HepG2 (cell line): ENCODE results near the gene SEMA3G. TPM values are rescaled to one million over a fixed set of nuclear protein-coding genes. Genes with fewer than 3 reads are reported as not detected.
A peak's percentile ranks its signal among the peaks of the same experiment; 100 is the strongest.

Experiments
- FOXK1 ChIP-seq: sonication (generic); formaldehyde crosslinking; IDR thresholded peaks from 2 replicates; pipeline ENCODE4 v1.4.0; 2020; ENCODE audit warnings: low read depth, missing genetic modification reagents, borderline replicate concordance
- GFI1 ChIP-seq: sonication (generic); formaldehyde crosslinking; IDR thresholded peaks from 2 replicates; pipeline ENCODE4 v1.5.0; 2020; ENCODE audit warnings: missing genetic modification reagents, mild to moderate bottlenecking, borderline replicate concordance
- KDM6A ChIP-seq: IDR thresholded peaks from 2 replicates; pipeline ENCODE4 v1.6.1; 2016; ENCODE audit warnings: low read depth
- KLF9 ChIP-seq: IDR thresholded peaks from 2 replicates; pipeline ENCODE4 v1.6.1; 2016; ENCODE audit warnings: low read depth
- NFKB2 ChIP-seq: sonication (generic); formaldehyde crosslinking; IDR thresholded peaks from 2 replicates; pipeline ENCODE4 v1.4.0; 2020; ENCODE audit warnings: missing genetic modification reagents, borderline replicate concordance
- NPAS2 ChIP-seq: sonication (generic); formaldehyde crosslinking; IDR thresholded peaks from 2 replicates; pipeline ENCODE4 v1.8.0; 2022; ENCODE audit warnings: mild to moderate bottlenecking, missing genetic modification reagents, borderline replicate concordance
- PLRG1 ChIP-seq: fragments of 450-650 bp; conservative IDR thresholded peaks from 2 replicates; pipeline ENCODE4 v1.6.1; 2016
- POLR2AphosphoS5 ChIP-seq: IDR thresholded peaks from 2 replicates; pipeline ENCODE4 v1.6.1; 2012; ENCODE audit warnings: low read depth, low read length
- PRPF4 ChIP-seq: fragments of 200-400 bp; formaldehyde crosslinking; IDR thresholded peaks from 2 replicates; pipeline ENCODE4 v1.6.1; 2016; ENCODE audit warnings: low read length, low read depth; ENCODE audit not compliant: poor library complexity, severe bottlenecking
- SRF ChIP-seq: IDR thresholded peaks from 2 replicates; pipeline ENCODE4 v1.6.1; 2011; ENCODE audit warnings: mild to moderate bottlenecking, low read depth, low read length, moderate library complexity
- TAF1 ChIP-seq: sonication (generic); formaldehyde crosslinking; IDR thresholded peaks from 2 replicates; pipeline ENCODE4 v1.4.0; 2020; ENCODE audit warnings: missing genetic modification reagents
- ZNF251 ChIP-seq: sonication (generic); formaldehyde crosslinking; IDR thresholded peaks from 2 replicates; pipeline ENCODE4 v1.9.0; 2021; ENCODE audit warnings: mild to moderate bottlenecking, missing genetic modification reagents
- ZNF331 ChIP-seq: sonication (generic); formaldehyde crosslinking; IDR thresholded peaks from 2 replicates; pipeline ENCODE4 v1.4.0; 2020; ENCODE audit warnings: missing genetic modification reagents
- ZNF354B ChIP-seq: sonication (generic); formaldehyde crosslinking; IDR thresholded peaks from 2 replicates; pipeline ENCODE4 v1.8.0; 2022; ENCODE audit warnings: mild to moderate bottlenecking, missing genetic modification reagents
- ZNF430 ChIP-seq: sonication (generic); formaldehyde crosslinking; IDR thresholded peaks from 2 replicates; pipeline ENCODE4 v1.9.0; 2021; ENCODE audit warnings: mild to moderate bottlenecking, missing genetic modification reagents
- ZNF615 ChIP-seq: sonication (generic); formaldehyde crosslinking; IDR thresholded peaks from 2 replicates; pipeline ENCODE4 v1.5.0; 2020; ENCODE audit warnings: mild to moderate bottlenecking, missing genetic modification reagents, borderline replicate concordance
- ZNF850 ChIP-seq: sonication (generic); formaldehyde crosslinking; conservative IDR thresholded peaks from 2 replicates; pipeline ENCODE4 v1.9.0; 2021; ENCODE audit warnings: mild to moderate bottlenecking, missing genetic modification reagents
- polyA plus RNA-seq, 8 experiments: library from polyadenylated mRNA; depleted of rRNA in 3 of 8; stranded (reverse) in 7 of 8; unstranded in 1 of 8; fragments of >200 nt; fragmentation: Illumina TruSeq in 4 of 8; extraction: Trizol in 4 of 8; gene quantifications; 2 replicates each; pipeline versions ENCODE4 v1.2.1 to v1.2.3, GENCODE V29; 2011 to 2016; ENCODE audit warnings: low read depth in 4 of 8, missing spikeins in 1 of 8, mixed read lengths in 1 of 8; ENCODE audit not compliant: insufficient read depth in 1 of 8
- total RNA-seq, 5 experiments: library from RNA; depleted of rRNA; stranded (reverse); fragments of >200 nt; fragmentation: Illumina TruSeq; extraction: Trizol; gene quantifications; 2 replicates each; pipeline ENCODE4 v1.2.3, GENCODE V29; 2016; ENCODE audit warnings: low read depth in 1 of 5
- TF ChIP-seq, protein P1 (sequence below): sonication (generic); formaldehyde crosslinking; IDR thresholded peaks from 2 replicates; pipeline ENCODE4 v1.5.0; 2020; ENCODE audit warnings: mild to moderate bottlenecking, missing genetic modification reagents, moderate library complexity
- TF ChIP-seq, protein P2 (sequence below), 2 experiments: sonication (generic) in 1 of 2; formaldehyde crosslinking in 1 of 2; IDR thresholded peaks; 2 replicates each; pipeline versions ENCODE4 v1.4.0 to v1.6.1; 2016 to 2020; ENCODE audit warnings: borderline replicate concordance in 1 of 2, low read depth in 1 of 2, mild to moderate bottlenecking in 1 of 2, missing genetic modification reagents in 1 of 2
- TF ChIP-seq, protein P3 (sequence below): fragments of 450-650 bp; IDR thresholded peaks from 2 replicates; pipeline ENCODE4 v1.6.1; 2016
- TF ChIP-seq, protein P4 (sequence below): IDR thresholded peaks from 2 replicates; pipeline ENCODE4 v1.6.1; 2016; ENCODE audit warnings: mild to moderate bottlenecking, missing biosample characterization, missing genetic modification reagents
- TF ChIP-seq, protein P5 (sequence below): sonication (generic); formaldehyde crosslinking; IDR thresholded peaks from 2 replicates; pipeline ENCODE4 v1.4.0; 2020; ENCODE audit warnings: mild to moderate bottlenecking, missing genetic modification reagents

The SEMA3G gene
- total and polyA plus RNA-seq, 2 of the 13 experiments (the other 11 are each of a cell fraction or from before 2014, with no cell fraction given): 6.1 to 8.3 TPM

DNA sequence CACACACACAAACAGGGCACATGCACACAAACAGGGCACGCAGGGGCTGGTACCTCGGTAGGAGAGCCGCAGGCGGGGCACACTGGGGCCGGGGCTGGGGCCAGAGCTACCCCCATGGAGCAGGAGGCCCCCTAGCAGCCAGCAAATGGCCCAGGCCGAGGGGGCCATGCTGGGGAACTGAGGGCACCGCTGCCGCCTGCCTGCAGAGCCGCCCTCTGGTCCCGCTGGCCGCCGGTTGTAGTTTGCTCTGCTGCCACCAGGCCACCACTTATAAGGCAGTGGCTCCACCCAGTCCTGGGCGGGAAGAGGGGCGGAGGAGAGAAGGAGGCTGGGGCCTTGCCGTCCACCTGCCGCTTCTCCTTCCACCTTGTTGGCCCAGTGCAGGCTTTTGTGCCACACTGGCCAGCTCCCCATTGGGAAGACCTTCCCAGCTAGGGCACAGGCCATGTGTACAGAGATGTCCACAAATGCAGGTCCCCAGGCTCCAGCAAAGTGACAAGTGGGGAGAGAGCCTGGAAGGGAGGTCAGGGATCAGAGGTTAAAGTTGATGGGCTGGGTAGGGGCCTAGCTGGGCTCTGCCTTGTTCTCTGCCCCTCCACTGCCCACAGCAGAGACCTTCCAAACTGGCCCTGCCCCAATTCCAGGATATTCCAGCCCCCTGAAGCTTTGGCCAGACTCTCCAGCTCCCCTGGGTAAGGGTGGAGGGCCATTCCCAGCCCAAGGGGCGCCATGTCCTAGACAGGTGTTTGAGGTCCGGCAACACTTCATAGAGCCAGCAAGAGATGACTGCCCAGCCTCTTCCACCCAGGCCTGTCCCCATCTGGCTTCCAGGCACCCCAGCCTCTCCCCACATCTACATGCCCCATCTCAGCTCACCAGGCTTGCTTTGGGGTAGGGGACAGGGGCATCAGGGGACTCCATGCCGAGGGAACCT is at the start of gene SEMA3G (continued):
- TF ChIP-seq ZNF251 (CRISPR knock-in tag) (no peak), FOXK1 (no peak), POLR2AphosphoS5 (peak; percentile 95), TAF1 (CRISPR knock-in tag) (peak; percentile 87), ZNF430 (peak; percentile 84; the same call in 1 of the 2 replicates), PRPF4 (no peak), KLF9 (CRISPR knock-in tag) (no peak), NPAS2 (CRISPR knock-in tag) (no peak), ZNF850 (CRISPR knock-in tag) (no peak), SRF (peak; percentile 84), GFI1 (CRISPR knock-in tag) (no peak; the same call in 1 of the 2 replicates), ZNF331 (CRISPR knock-in tag) (peak; percentile 70; the same call in 1 of the 2 replicates), PLRG1 (no peak), KDM6A (no peak), ZNF615 (CRISPR knock-in tag) (no peak), ZNF354B (CRISPR knock-in tag) (no peak), NFKB2 (no peak)
- TF ChIP-seq, protein P1, sequence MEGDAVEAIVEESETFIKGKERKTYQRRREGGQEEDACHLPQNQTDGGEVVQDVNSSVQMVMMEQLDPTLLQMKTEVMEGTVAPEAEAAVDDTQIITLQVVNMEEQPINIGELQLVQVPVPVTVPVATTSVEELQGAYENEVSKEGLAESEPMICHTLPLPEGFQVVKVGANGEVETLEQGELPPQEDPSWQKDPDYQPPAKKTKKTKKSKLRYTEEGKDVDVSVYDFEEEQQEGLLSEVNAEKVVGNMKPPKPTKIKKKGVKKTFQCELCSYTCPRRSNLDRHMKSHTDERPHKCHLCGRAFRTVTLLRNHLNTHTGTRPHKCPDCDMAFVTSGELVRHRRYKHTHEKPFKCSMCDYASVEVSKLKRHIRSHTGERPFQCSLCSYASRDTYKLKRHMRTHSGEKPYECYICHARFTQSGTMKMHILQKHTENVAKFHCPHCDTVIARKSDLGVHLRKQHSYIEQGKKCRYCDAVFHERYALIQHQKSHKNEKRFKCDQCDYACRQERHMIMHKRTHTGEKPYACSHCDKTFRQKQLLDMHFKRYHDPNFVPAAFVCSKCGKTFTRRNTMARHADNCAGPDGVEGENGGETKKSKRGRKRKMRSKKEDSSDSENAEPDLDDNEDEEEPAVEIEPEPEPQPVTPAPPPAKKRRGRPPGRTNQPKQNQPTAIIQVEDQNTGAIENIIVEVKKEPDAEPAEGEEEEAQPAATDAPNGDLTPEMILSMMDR: peak; percentile 68
- TF ChIP-seq, protein P2, sequence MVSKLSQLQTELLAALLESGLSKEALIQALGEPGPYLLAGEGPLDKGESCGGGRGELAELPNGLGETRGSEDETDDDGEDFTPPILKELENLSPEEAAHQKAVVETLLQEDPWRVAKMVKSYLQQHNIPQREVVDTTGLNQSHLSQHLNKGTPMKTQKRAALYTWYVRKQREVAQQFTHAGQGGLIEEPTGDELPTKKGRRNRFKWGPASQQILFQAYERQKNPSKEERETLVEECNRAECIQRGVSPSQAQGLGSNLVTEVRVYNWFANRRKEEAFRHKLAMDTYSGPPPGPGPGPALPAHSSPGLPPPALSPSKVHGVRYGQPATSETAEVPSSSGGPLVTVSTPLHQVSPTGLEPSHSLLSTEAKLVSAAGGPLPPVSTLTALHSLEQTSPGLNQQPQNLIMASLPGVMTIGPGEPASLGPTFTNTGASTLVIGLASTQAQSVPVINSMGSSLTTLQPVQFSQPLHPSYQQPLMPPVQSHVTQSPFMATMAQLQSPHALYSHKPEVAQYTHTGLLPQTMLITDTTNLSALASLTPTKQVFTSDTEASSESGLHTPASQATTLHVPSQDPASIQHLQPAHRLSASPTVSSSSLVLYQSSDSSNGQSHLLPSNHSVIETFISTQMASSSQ (IDR thresholded peaks at IDR 0.05; ENCODE audit: low read depth): no peak
- TF ChIP-seq, protein P2 (CRISPR knock-in tag; IDR thresholded peaks at IDR 0.05; ENCODE audit: borderline replicate concordance): no peak
- TF ChIP-seq, protein P3, sequence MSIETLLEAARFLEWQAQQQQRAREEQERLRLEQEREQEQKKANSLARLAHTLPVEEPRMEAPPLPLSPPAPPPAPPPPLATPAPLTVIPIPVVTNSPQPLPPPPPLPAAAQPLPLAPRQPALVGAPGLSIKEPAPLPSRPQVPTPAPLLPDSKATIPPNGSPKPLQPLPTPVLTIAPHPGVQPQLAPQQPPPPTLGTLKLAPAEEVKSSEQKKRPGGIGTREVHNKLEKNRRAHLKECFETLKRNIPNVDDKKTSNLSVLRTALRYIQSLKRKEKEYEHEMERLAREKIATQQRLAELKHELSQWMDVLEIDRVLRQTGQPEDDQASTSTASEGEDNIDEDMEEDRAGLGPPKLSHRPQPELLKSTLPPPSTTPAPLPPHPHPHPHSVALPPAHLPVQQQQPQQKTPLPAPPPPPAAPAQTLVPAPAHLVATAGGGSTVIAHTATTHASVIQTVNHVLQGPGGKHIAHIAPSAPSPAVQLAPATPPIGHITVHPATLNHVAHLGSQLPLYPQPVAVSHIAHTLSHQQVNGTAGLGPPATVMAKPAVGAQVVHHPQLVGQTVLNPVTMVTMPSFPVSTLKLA: no peak
- TF ChIP-seq, protein P4, sequence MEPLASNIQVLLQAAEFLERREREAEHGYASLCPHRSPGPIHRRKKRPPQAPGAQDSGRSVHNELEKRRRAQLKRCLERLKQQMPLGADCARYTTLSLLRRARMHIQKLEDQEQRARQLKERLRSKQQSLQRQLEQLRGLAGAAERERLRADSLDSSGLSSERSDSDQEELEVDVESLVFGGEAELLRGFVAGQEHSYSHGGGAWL (CRISPR knock-in tag): no peak
- TF ChIP-seq, protein P5, sequence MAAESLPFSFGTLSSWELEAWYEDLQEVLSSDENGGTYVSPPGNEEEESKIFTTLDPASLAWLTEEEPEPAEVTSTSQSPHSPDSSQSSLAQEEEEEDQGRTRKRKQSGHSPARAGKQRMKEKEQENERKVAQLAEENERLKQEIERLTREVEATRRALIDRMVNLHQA (CRISPR knock-in tag): no peak
